Stimulated activated CD4-positive, alpha-beta T cell treated with anti-CD3 and anti-CD28 coated beads, Interleukin-4, amount 100 ng/mL, for 1 hour (primary cell): ENCODE data around the gene KLK5.
"Not testable (repeated sequence)": the region's sequence is repeated elsewhere in the genome, so short reads cannot be mapped to it uniquely, and the experiment has no call there.

Source experiments
- DNase-seq: peaks from one replicate; pipeline ENCODE4 v3.0.0-alpha.2; 2020

KLK5 gene

GRCh38 chr19:50921426-50922316 is 31.2 kb downstream of the KLK5 start:
- DNase-seq, result no peak

- DNase-seq, result no peak
These were observed 36.8 kb downstream of the KLK5 start for GRCh38 chr19:50916069-50916468.

GRCh38 chr19:50912727-50913716 is 39.8 kb downstream of the KLK5 start:
- DNase-seq, result no peak

GRCh38 chr19:50912102-50912599 is 40.7 kb downstream of the KLK5 start:
- DNase-seq, result no peak

GRCh38 chr19:50911206-50912101 is 41.4 kb downstream of the KLK5 start, which contains the start of gene KLK4:
TSS of gene KLK4 (minus strand) at chr19:50911395. CDS start at chr19:50910738, 657 bp downstream.
- no peak for DNase-seq

GRCh38 chr19:50910722-50911121 is 42.1 kb downstream of the KLK5 start:
- no peak for DNase-seq

- DNase-seq, result peak; percentile 34
These were observed 43.4 kb downstream of the KLK5 start for GRCh38 chr19:50909240-50910070.

- no peak for DNase-seq
These were observed 44.5 kb downstream of the KLK5 start for GRCh38 chr19:50908336-50908735.

GRCh38 chr19:50906217-50906616 is 46.6 kb downstream of the KLK5 start:
- peak; percentile 33 for DNase-seq

GRCh38 chr19:50902640-50903039 is 50.2 kb downstream of the KLK5 start:
- no peak for DNase-seq

- DNase-seq, result no peak
These were observed 53.3 kb downstream of the KLK5 start for GRCh38 chr19:50899569-50899968.

GRCh38 chr19:50898018-50898417 is 54.8 kb downstream of the KLK5 start:
- no peak for DNase-seq

GRCh38 chr19:50897612-50898011 is 55.2 kb downstream of the KLK5 start:
- no peak for DNase-seq

- no peak for DNase-seq
These were observed 55.6 kb downstream of the KLK5 start for GRCh38 chr19:50897191-50897607.

GRCh38 chr19:50896591-50897190 is 56.1 kb downstream of the KLK5 start:
- DNase-seq, result no peak

GRCh38 chr19:50896089-50896590 is 56.7 kb downstream of the KLK5 start:
- not testable (repeated sequence) for DNase-seq

- DNase-seq, result no peak
These were observed 58.1 kb downstream of the KLK5 start for GRCh38 chr19:50894478-50895356.
